ENCODE data around the gene ALS2.

DNA sequence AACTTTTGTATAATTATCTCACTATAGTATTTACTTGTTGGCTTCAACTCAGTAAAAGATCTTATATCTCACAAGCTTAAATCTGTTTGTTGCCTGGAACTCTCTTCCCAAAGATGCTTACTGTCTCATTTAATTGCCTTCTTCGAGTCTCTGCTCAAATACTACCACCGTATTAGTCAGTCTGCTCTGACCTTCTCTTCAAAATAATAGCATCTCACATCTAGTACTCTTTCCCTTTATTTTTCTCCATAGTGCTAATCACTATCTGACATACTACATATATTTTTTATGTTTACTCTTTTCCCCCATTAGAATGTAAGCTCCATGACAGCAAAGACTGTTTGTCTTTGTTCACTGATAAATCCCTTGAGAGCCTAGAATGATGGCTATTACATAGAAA lies 71.7 kb downstream of the ALS2 start:
- TF ChIP-seq, protein P1, sequence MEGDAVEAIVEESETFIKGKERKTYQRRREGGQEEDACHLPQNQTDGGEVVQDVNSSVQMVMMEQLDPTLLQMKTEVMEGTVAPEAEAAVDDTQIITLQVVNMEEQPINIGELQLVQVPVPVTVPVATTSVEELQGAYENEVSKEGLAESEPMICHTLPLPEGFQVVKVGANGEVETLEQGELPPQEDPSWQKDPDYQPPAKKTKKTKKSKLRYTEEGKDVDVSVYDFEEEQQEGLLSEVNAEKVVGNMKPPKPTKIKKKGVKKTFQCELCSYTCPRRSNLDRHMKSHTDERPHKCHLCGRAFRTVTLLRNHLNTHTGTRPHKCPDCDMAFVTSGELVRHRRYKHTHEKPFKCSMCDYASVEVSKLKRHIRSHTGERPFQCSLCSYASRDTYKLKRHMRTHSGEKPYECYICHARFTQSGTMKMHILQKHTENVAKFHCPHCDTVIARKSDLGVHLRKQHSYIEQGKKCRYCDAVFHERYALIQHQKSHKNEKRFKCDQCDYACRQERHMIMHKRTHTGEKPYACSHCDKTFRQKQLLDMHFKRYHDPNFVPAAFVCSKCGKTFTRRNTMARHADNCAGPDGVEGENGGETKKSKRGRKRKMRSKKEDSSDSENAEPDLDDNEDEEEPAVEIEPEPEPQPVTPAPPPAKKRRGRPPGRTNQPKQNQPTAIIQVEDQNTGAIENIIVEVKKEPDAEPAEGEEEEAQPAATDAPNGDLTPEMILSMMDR (IDR thresholded peaks at IDR 0.05) = no peak
- TF ChIP-seq TCF7L2 (IDR thresholded peaks at IDR 0.05; ENCODE audit: low read depth, low read length) = no peak
- TF ChIP-seq, protein P2, sequence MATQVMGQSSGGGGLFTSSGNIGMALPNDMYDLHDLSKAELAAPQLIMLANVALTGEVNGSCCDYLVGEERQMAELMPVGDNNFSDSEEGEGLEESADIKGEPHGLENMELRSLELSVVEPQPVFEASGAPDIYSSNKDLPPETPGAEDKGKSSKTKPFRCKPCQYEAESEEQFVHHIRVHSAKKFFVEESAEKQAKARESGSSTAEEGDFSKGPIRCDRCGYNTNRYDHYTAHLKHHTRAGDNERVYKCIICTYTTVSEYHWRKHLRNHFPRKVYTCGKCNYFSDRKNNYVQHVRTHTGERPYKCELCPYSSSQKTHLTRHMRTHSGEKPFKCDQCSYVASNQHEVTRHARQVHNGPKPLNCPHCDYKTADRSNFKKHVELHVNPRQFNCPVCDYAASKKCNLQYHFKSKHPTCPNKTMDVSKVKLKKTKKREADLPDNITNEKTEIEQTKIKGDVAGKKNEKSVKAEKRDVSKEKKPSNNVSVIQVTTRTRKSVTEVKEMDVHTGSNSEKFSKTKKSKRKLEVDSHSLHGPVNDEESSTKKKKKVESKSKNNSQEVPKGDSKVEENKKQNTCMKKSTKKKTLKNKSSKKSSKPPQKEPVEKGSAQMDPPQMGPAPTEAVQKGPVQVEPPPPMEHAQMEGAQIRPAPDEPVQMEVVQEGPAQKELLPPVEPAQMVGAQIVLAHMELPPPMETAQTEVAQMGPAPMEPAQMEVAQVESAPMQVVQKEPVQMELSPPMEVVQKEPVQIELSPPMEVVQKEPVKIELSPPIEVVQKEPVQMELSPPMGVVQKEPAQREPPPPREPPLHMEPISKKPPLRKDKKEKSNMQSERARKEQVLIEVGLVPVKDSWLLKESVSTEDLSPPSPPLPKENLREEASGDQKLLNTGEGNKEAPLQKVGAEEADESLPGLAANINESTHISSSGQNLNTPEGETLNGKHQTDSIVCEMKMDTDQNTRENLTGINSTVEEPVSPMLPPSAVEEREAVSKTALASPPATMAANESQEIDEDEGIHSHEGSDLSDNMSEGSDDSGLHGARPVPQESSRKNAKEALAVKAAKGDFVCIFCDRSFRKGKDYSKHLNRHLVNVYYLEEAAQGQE (IDR thresholded peaks at IDR 0.05; ENCODE audit: insufficient read depth in 1 of 2, low read depth in 2 of 2, low read length in 1 of 2) = no peak
- TF ChIP-seq SIN3A (IDR thresholded peaks at IDR 0.05; ENCODE audit: borderline replicate concordance, insufficient read depth, low read depth, low read length) = no peak

Data from Panc1 (cell line).